CD8-positive, alpha-beta memory T cell (primary cell): ENCODE measurements around the gene ALG14. TPM values are rescaled to one million over a fixed set of nuclear protein-coding genes. Genes with fewer than 3 reads are reported as not detected.

Experiments
- polyA plus RNA-seq: library from polyadenylated mRNA; unstranded; fragments of 300-500 nt; fragmentation: Illumina TruSeq; gene quantifications from one replicate; pipeline ENCODE4 v1.2.3, GENCODE V29; 2021
- total RNA-seq, 2 experiments: library from RNA; stranded (reverse); gene quantifications; one replicate each; pipeline ENCODE4 v1.2.3, GENCODE V29; 2021

The ALG14 gene
- total and polyA plus RNA-seq, 3 experiments from 2014 or later: 4.4 to 6.8 (median 4.6) TPM

Other genes with a start within 250 kb of the ALG14 start
- 1 to 10 TPM; 1.6 to 2.3 TPM for gene CNN3, start 145.8 kb downstream of the ALG14 start, total RNA-seq
- 2.8 TPM for gene CNN3, start 145.8 kb downstream of the ALG14 start, polyA plus RNA-seq
- gene TLCD4, start 44.4 kb upstream of the ALG14 start, total RNA-seq: under 1 TPM; 0.04 to 0.09 TPM
- gene TLCD4, start 44.4 kb upstream of the ALG14 start, polyA plus RNA-seq: not detected
- gene RWDD3, start 161.3 kb upstream of the ALG14 start, total RNA-seq: 10 to 100 TPM; 11.2 to 13.0 TPM
- 38.3 TPM for gene RWDD3, start 161.3 kb upstream of the ALG14 start, polyA plus RNA-seq